ENCODE results near the gene EN2. TPM values are rescaled to one million over a fixed set of nuclear protein-coding genes. Genes with fewer than 3 reads are reported as not detected.

Gene EN2
- total RNA-seq, 1 experiment from 2014 or later = 0.07 TPM

- H3K23me2 ChIP-seq (ENCODE audit: insufficient read length, low read depth, low read length, poor library complexity, severe bottlenecking) = peaks cover 5% of the 10 kb centered on the region
- H3K56ac ChIP-seq (ENCODE audit: insufficient read length, low read depth, low read length) = no peak overlapping the region
- H3K27me3 ChIP-seq (ENCODE audit: insufficient read depth, low read length) = peaks cover 51% of the 10 kb centered on the region
- no peak overlapping the region for H3K4ac ChIP-seq (ENCODE audit: low read depth, low read length)
- no peak overlapping the region for H3K4me3 Mint-ChIP-seq
- H2BK5ac ChIP-seq (ENCODE audit: insufficient read length, low read length) = no peak overlapping the region
- no peaks in the 10 kb centered on the region for H3K9me3 ChIP-seq (ENCODE audit: control insufficient read depth, low read depth, low read length)
- peaks cover 2 to 8% of the 10 kb centered on the region in 2 experiments; a peak in 2 of 5 replicates for H3K9me3 Mint-ChIP-seq
- H2BK120ac ChIP-seq (ENCODE audit: low read depth, low read length, poor library complexity, severe bottlenecking) = no peak overlapping the region
- H2BK20ac ChIP-seq (ENCODE audit: low read depth, low read length, poor library complexity, severe bottlenecking) = no peak overlapping the region
- peaks cover 23 to 32% of the 10 kb centered on the region in 2 experiments for H3K4me1 Mint-ChIP-seq
- no peak overlapping the region for H3K4me2 ChIP-seq (ENCODE audit: insufficient read depth, insufficient read length, low read length)
- H2AK5ac ChIP-seq (ENCODE audit: insufficient read length, low read length) = no peak overlapping the region
- H2BK15ac ChIP-seq (ENCODE audit: low read depth, low read length) = no peak overlapping the region
- H3K36me3 Mint-ChIP-seq (ENCODE audit: insufficient read depth in 1 of 3, low read depth in 3 of 3) = no peaks in the 10 kb centered on the region
- no peak overlapping the region for H4K5ac ChIP-seq (ENCODE audit: insufficient read length, low read depth, low read length)
- no peak overlapping the region for H4K91ac ChIP-seq (ENCODE audit: insufficient read length, low read depth, low read length)
- no peak overlapping the region for H3K14ac ChIP-seq (ENCODE audit: insufficient read depth, low read length)
- H4K8ac ChIP-seq (replicated peaks; ENCODE audit: insufficient read length, low read depth, low read length) = no peak overlapping the region
- no peak overlapping the region for H3K9ac ChIP-seq (ENCODE audit: extremely low read depth, insufficient read length, low read length)
- no peak overlapping the region for H3K27ac ChIP-seq (ENCODE audit: insufficient read length, low read depth, low read length)
- TF ChIP-seq CTCF (conservative IDR thresholded peaks at IDR 0.05) = no peak
- peaks cover 2% of the 10 kb centered on the region for H4K20me1 ChIP-seq (ENCODE audit: control insufficient read depth, insufficient read depth, insufficient read length)
- DNase-seq = no peak
- no peak overlapping the region for H3K27ac Mint-ChIP-seq
- H3K23ac ChIP-seq (ENCODE audit: insufficient read length, low read depth, low read length) = no peak overlapping the region
- H3T11ph ChIP-seq (ENCODE audit: low read length) = no peak overlapping the region
- WGBS (ENCODE audit: extremely low coverage, insufficient read length, low lambda C conversion rate) = no CpG with 5 or more reads among the region's 4 CpGs
- no peak overlapping the region for H2AFZ ChIP-seq (ENCODE audit: low read length)
- H3K79me2 ChIP-seq (ENCODE audit: insufficient read depth, low read length) = no peaks in the 10 kb centered on the region
- H2BK12ac ChIP-seq (ENCODE audit: insufficient read length, low read depth, low read length) = no peak overlapping the region
- peaks cover 2% of the 10 kb centered on the region for H3K4me1 ChIP-seq (ENCODE audit: insufficient read depth, low read length)
- peaks cover 100% of the 10 kb centered on the region for H3K27me3 Mint-ChIP-seq (ENCODE audit: low read depth)
- H3K79me1 ChIP-seq (ENCODE audit: insufficient read depth, low read depth, low read length, poor library complexity, severe bottlenecking) = no peaks in the 10 kb centered on the region
- H3K18ac ChIP-seq (ENCODE audit: insufficient read length, low read depth, low read length) = no peak overlapping the region
Observed at GRCh38 chr7:155512246-155512887, 54.4 kb downstream of the EN2 start.
